Ovary (tissue), 9 donors: ENCODE data around the gene ANGEL2. TPM values are rescaled to one million over a fixed set of nuclear protein-coding genes. Genes with fewer than 3 reads are reported as not detected.
"Not testable (repeated sequence)": the region's sequence is repeated elsewhere in the genome, so short reads cannot be mapped to it uniquely, and the experiment has no call there.

Experiments used
- DNase-seq, 5 donors: peaks; one replicate each; pipeline ENCODE4 v3.0.0-alpha.2; 2019 to 2020
- H3K27ac ChIP-seq, 2 donors: fragments of 200-600 bp; one replicate each; pipeline versions ENCODE4 v1.5.1 to v1.8.0; 2019 to 2022
- H3K27me3 ChIP-seq: fragments of 200-600 bp; one replicate; pipeline ENCODE4 v1.8.0; 2022
- H3K36me3 ChIP-seq: fragments of 200-600 bp; sonication (generic); one replicate; pipeline ENCODE4 v1.5.1; 2019
- H3K4me1 ChIP-seq: one replicate; pipeline ENCODE4 v1.8.1; 2013; ENCODE audit warnings: mild to moderate bottlenecking, moderate library complexity; ENCODE audit not compliant: insufficient read depth
- H3K4me3 ChIP-seq: fragments of 200-600 bp; sonication (generic); one replicate; pipeline ENCODE4 v1.5.1; 2017
- H3K9me3 ChIP-seq, 2 donors: fragments of 200-600 bp in 1 of 2; sonication (generic) in 1 of 2; one replicate each; pipeline versions ENCODE4 v1.5.1 to v1.8.1; 2013 to 2019; ENCODE audit warnings: mild to moderate bottlenecking in 1 of 2, moderate library complexity in 1 of 2
- EP300 ChIP-seq: sonication (generic); formaldehyde crosslinking; IDR thresholded peaks from one replicate; pipeline ENCODE4 v1.6.1; 2017; ENCODE audit warnings: antibody characterized with exemption
- POLR2A ChIP-seq: fragments of 450-650 bp; IDR thresholded peaks from one replicate; pipeline ENCODE4 v1.6.1; 2017; ENCODE audit warnings: antibody characterized with exemption, mild to moderate bottlenecking, moderate library complexity
- WGBS, 3 donors: extraction: QIAGEN DNeasy Blood & Tissue Kit in 1 of 3; methylation state at CpG; one replicate each; pipeline versions ENCODE4 v1.1.5 to v1.1.7; 2013 to 2017; 5-methylcytosine and 5-hydroxymethylcytosine counted together
- intact Hi-C, 4 donors: fragments of 100-400 bp; cut with DNase I; formaldehyde crosslinking; loops; one replicate each; pipeline versions ENCODE4 v1.11.0 to v1.15.1; 2022 to 2023
- polyA plus RNA-seq, 2 donors: library from polyadenylated mRNA; stranded (reverse); fragments of 200-250 nt in 1 of 2; fragments of 350-450 nt in 1 of 2; fragmentation: Illumina TruSeq in 1 of 2; extraction: RNeasy Lipid Tissue Mini Kit (QIAGEN cat#74804) in 1 of 2; gene quantifications; one replicate each; pipeline ENCODE4 v1.2.3, GENCODE V29; 2013 to 2014
- total RNA-seq, 7 donors: library from RNA; depleted of rRNA in 2 of 7; stranded (reverse); fragments of >200 nt in 2 of 7; fragmentation: NEBNext Ultra II Directional in 3 of 7; extraction: Animal tissue kit (Norgen Biotek cat#: 25700) in 3 of 7; gene quantifications; one replicate each; pipeline versions ENCODE4 v1.1.0 to v1.2.4, GENCODE V29; 2016 to 2023
- TF ChIP-seq, protein P1 (sequence below), 3 donors: fragments of 450-650 bp in 2 of 3; fragments of 200-600 bp in 1 of 3; IDR thresholded peaks; one replicate each; pipeline versions ENCODE4 v1.5.1 to v1.8.0; 2016 to 2022; ENCODE audit warnings: antibody characterized with exemption in 3 of 3, mild to moderate bottlenecking in 1 of 3
- donor health status: DM: no; HTN: no; CAD: no; lungs with moderate emphysema.
- donor health status: DM: no; HTN: no; CAD: no.
- donor health status: Bipolar disorder and iron deficiency.
- donor health status: DM: yes; HTN: yes; CAD: no.
- donor health status: DM: no; HTN: no; CAD: no.
- donor health status: DM: yes; HTN: yes; CAD: no.

ANGEL2 gene
- total and polyA plus RNA-seq, 9 donors, result 18.3 to 51.3 (median 38.6) TPM

DNA sequence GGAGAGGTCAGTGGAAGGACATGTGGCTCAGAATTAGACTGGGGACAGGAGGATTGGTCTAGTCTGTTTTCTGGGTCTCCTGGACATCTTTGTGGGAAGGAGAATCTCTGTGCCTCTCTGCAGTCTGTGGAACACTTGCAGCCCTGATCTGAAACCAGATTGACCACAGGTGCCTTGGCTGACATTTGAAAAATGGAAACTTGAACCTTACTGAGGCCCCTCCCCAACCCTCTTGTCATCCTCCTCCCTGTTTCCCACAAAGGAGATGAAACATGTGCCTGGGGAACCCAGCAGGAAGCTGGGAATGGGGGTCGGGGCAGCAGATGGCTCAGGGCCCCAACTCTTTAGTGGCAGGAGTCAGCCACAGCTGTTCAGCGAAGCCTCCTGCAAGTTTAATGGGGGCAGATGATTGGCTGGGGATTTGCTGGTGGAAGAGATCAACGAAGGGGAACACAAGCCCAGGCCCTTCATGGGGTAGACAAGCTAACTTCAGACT lies 47.3 kb downstream of the ANGEL2 start:
- 64 to 77% (median 76%) methylated on average over 3 of the region's 3 CpGs for WGBS, 3 donors
- no peak overlapping the region for H3K27ac ChIP-seq

DNA sequence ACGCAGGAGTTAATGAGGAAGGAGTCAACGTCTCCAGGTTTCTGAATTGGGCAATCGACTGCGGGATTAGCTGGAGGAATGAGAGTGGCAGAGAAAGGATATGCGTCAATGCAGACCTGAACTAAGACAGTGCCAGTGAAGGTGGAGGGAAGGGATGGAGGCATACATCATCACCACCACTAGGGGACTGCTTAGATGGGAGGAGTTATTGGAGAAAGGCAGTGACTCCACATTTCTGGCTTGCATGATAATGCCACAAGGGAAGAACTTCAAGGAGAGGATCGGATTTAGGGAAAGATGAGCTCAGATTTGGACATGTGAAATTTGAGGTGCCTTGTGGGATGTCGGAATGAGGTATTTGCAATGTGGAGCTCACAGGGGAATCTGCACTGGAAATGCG lies 47.9 kb downstream of the ANGEL2 start:
- no peaks in the 10 kb centered on the region for H3K36me3 ChIP-seq
- intact Hi-C loops, result no loop called here
- H3K4me3 ChIP-seq, result no peak overlapping the region
- no peak for TF ChIP-seq POLR2A
- TF ChIP-seq, protein P1, sequence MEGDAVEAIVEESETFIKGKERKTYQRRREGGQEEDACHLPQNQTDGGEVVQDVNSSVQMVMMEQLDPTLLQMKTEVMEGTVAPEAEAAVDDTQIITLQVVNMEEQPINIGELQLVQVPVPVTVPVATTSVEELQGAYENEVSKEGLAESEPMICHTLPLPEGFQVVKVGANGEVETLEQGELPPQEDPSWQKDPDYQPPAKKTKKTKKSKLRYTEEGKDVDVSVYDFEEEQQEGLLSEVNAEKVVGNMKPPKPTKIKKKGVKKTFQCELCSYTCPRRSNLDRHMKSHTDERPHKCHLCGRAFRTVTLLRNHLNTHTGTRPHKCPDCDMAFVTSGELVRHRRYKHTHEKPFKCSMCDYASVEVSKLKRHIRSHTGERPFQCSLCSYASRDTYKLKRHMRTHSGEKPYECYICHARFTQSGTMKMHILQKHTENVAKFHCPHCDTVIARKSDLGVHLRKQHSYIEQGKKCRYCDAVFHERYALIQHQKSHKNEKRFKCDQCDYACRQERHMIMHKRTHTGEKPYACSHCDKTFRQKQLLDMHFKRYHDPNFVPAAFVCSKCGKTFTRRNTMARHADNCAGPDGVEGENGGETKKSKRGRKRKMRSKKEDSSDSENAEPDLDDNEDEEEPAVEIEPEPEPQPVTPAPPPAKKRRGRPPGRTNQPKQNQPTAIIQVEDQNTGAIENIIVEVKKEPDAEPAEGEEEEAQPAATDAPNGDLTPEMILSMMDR (IDR thresholded peaks at IDR 0.05), result no peak
- no peak for TF ChIP-seq EP300
- H3K9me3 ChIP-seq, result no peaks in the 10 kb centered on the region
- DNase-seq, result no peak
- WGBS, 3 donors, result 87 to 91% (median 89%) methylated on average over 8 of the region's 8 CpGs
- no peak overlapping the region for H3K27ac ChIP-seq
- H3K4me1 ChIP-seq, result no peaks in the 10 kb centered on the region
- no peaks in the 10 kb centered on the region for H3K27me3 ChIP-seq

More for the DNA sequence above, 47.3 kb downstream of the ANGEL2 start:
- TF ChIP-seq POLR2A (no peak), EP300 (no peak)
- TF ChIP-seq, protein P1 (IDR thresholded peaks at IDR 0.05), result no peak
- Histone ChIP-seq H3K27me3 (no peaks in the 10 kb centered on the region), H3K9me3 (no peaks in the 10 kb centered on the region), H3K4me1 (no peaks in the 10 kb centered on the region), H3K36me3 (no peaks in the 10 kb centered on the region), H3K4me3 (no peak overlapping the region)
- DNase-seq, result no peak
- intact Hi-C loops, result no loop called here

DNA sequence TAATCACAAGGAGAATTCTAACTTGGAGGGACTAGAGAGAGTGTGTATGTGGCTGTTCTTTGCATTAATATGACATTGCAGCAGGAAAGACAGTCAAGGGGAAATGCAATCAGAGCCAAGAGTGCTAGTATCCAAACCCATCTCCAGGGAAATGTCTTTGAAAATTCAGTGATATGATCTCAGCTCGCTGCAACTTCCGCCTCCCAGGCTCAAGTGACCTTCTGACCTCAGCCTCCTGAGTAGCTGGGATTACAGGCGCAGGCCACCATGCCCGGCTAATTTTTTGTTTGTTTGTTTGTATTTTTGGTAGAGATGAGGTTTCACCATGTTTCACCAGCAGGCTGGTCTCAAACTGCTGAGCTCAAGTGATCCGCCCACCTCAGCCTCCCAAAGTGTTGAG lies 49.1 kb downstream of the ANGEL2 start:
- H3K9me3 ChIP-seq, result no peaks in the 10 kb centered on the region
- no peaks in the 10 kb centered on the region for H3K4me1 ChIP-seq
- no peaks in the 10 kb centered on the region for H3K27me3 ChIP-seq
- intact Hi-C loops, result no loop called here
- 92 to 94% (median 94%) methylated on average over 5 of the region's 5 CpGs for WGBS, 3 donors
- no peak for TF ChIP-seq EP300
- no peak for TF ChIP-seq POLR2A
- TF ChIP-seq, protein P1 (IDR thresholded peaks at IDR 0.05), result no peak
- H3K36me3 ChIP-seq, result no peaks in the 10 kb centered on the region
- no peak overlapping the region for H3K4me3 ChIP-seq
- H3K27ac ChIP-seq, result no peak overlapping the region
- no peak for DNase-seq

DNA sequence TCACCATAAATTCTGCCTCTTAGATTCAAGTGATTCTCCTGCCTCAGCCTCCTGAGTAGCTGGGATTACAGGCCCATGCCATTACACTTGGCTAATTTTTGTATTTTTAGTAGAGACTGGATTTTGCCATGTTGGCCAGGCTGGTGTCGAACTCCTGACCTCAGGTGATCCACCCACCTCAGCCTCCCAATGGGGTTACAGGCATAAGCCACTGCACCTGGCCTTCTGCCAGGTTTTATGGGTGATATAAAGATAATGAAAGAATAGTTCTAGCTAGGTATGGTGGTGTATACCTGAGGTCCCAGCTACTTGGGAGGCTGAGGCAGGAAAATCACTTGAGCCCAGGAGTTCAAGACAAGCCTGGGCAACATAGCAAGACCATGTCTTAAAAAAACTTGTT lies 50.7 kb downstream of the ANGEL2 start:
- H3K27ac ChIP-seq, H3K27me3 ChIP-seq, H3K4me1 ChIP-seq, H3K9me3 ChIP-seq, intact Hi-C loops, DNase-seq, H3K4me3 ChIP-seq, H3K36me3 ChIP-seq: not testable (repeated sequence)
- 88 to 96% (median 95%) methylated on average over 1 of the region's 1 CpG for WGBS, 3 donors

DNA sequence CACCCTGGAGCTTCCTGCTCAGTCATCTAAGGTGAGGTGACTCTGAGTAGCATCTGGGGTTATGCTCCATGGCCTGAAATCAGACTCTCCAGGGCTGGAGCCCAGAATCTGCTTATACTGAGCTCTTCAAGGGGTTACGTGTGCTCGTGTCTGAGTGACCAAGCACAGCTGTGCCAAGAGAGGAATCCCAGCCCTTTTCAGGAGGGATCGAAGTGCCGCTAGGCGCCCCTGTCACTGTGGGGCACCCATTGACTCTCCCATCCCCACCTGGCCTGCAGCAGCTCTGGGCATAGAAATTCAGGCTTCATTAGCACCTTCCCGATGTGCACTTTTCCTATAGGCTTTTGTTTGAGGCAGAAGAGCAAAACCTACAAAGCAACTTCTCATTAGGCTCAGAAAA lies 51.6 kb downstream of the ANGEL2 start:
- H3K27me3 ChIP-seq, result no peaks in the 10 kb centered on the region
- no peak for TF ChIP-seq EP300
- TF ChIP-seq, protein P1 (IDR thresholded peaks at IDR 0.05), result no peak
- TF ChIP-seq POLR2A, result no peak
- H3K4me1 ChIP-seq, result no peaks in the 10 kb centered on the region
- WGBS, 3 donors, result 90 to 94% (median 91%) methylated on average over 6 of the region's 6 CpGs
- no peak overlapping the region for H3K27ac ChIP-seq
- intact Hi-C loops, result no loop called here
- no peak overlapping the region for H3K4me3 ChIP-seq
- H3K9me3 ChIP-seq, result no peaks in the 10 kb centered on the region
- no peaks in the 10 kb centered on the region for H3K36me3 ChIP-seq
- no peak for DNase-seq
